Measurements from ENCODE around the gene NKX6-2. TPM values are rescaled to one million over a fixed set of nuclear protein-coding genes. Genes with fewer than 3 reads are reported as not detected.

NKX6-2 gene
- total RNA-seq, 1 donor = not detected

DNA sequence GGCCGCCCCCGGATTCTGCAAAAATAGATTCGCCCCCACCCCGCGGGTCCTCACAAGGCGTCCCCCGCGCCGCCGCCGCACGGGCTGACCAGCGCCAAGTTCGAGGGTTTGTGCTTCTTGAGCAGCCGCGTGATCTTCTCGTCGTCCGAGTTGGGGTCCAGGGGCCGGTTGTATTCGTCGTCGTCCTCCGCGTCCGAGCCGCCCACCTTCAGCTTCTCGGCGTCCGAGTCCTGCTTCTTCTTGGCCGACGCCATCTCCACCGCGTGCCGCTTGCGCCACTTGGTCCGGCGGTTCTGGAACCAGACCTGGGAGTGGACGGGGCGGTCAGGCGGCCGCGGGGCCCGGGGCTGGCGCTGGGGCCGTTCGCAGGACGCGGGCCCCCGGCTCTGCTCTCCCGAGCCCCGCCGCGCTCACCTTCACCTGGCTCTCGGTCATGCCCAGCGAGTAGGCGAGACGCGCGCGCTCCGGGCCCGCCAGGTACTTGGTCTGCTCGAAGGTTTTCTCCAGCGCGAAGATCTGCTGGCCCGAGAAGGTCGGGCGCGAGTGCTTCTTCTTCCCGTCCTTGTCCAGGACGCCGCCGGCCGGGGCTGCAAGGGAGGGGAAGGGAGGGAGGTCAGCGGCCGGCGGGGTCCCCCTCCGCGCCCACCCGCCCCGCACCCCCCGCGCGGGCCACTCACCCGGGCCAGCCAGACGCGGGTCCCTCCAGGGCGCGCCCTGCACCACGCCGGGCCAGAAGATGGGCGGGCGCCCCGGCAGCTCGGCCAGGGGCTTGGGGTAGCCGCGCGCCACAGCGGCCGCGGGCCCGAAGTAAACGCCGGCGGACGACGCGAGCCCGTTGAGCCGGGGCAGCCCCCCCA lies 853 bp downstream of the NKX6-2 start:
- peaks cover 56% of the 10 kb centered on the region for H3K27me3 ChIP-seq (ENCODE audit: insufficient read depth, low read length)
- no peaks in the 10 kb centered on the region for H4K20me1 ChIP-seq (ENCODE audit: insufficient read depth, low read length)
- TF ChIP-seq, protein P1, sequence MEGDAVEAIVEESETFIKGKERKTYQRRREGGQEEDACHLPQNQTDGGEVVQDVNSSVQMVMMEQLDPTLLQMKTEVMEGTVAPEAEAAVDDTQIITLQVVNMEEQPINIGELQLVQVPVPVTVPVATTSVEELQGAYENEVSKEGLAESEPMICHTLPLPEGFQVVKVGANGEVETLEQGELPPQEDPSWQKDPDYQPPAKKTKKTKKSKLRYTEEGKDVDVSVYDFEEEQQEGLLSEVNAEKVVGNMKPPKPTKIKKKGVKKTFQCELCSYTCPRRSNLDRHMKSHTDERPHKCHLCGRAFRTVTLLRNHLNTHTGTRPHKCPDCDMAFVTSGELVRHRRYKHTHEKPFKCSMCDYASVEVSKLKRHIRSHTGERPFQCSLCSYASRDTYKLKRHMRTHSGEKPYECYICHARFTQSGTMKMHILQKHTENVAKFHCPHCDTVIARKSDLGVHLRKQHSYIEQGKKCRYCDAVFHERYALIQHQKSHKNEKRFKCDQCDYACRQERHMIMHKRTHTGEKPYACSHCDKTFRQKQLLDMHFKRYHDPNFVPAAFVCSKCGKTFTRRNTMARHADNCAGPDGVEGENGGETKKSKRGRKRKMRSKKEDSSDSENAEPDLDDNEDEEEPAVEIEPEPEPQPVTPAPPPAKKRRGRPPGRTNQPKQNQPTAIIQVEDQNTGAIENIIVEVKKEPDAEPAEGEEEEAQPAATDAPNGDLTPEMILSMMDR (IDR thresholded peaks at IDR 0.05; ENCODE audit: extremely low read depth, low read depth, low read length) = no peak
- no peak overlapping the region for H3K4me2 ChIP-seq (ENCODE audit: insufficient read depth, low read length)
- H3K36me3 ChIP-seq (ENCODE audit: insufficient read depth, low read length) = peaks cover 4% of the 10 kb centered on the region
- no peaks in the 10 kb centered on the region for H3K4me1 ChIP-seq (ENCODE audit: insufficient read depth, low read length)
- no peak overlapping the region for H2AFZ ChIP-seq (ENCODE audit: low read length)
- H3K9me3 ChIP-seq (ENCODE audit: low read depth, low read length) = no peaks in the 10 kb centered on the region
- no peak overlapping the region for H3K4me3 ChIP-seq (ENCODE audit: insufficient read depth, low read length)
- no peaks in the 10 kb centered on the region for H3K79me2 ChIP-seq (ENCODE audit: insufficient read depth, low read length)
- DNase-seq (ENCODE audit: insufficient read length, low spot score, missing footprints) = peak; percentile 94
- no peak overlapping the region for H3K27ac ChIP-seq (ENCODE audit: low read depth, low read length)

DNA sequence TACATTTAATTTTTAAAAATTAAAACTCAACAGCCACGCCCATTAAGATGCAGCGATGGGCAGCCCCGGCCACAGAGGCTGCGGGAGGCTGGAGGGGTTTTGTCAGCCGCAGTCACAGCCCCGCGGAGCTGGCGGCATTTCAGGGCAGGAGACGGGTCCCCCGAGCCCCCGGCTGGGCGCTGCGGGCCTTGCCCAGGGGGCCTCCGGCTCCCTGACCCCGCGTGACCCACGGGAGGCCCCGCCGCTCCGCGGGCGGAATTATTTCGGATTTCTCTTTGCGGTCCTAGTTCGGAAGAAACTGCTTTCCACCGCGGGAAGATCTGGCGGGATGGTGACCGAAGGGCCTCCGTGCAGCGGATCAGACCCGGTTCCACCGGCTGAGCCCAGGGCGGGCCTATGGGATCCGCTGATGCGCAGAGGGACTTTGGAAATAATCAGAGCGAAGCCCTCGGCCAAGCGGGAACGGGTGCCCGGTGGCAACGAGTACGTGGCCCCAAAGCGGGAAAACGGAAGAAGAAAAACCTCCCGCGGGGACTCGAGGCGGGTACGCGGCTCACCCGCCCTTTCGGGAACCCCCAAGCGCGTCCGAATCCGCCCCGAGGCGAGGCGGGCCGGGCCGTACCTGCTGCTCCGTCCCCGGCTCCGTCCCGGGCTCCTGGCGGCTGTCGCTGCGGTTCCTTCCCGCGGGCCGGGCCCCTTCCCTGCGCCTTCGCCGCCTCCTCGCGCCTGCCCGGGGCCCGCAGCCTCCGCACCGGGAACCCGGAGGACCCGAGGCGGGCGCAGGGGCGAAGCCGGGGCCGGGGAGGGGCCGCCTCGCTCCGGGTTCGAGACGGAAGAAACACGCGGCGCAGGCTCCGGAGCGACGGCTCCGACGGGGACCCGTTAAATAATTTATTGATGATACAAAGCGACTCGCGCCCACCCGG lies 1.7 kb downstream of the NKX6-2 start:
- H3K36me3 ChIP-seq (ENCODE audit: insufficient read depth, low read length) = peaks cover 4% of the 10 kb centered on the region
- no peaks in the 10 kb centered on the region for H3K79me2 ChIP-seq (ENCODE audit: insufficient read depth, low read length)
- TF ChIP-seq, protein P1 (IDR thresholded peaks at IDR 0.05; ENCODE audit: extremely low read depth, low read depth, low read length) = no peak
- no peak overlapping the region for H3K4me2 ChIP-seq (ENCODE audit: insufficient read depth, low read length)
- no peaks in the 10 kb centered on the region for H3K9me3 ChIP-seq (ENCODE audit: low read depth, low read length)
- H3K27ac ChIP-seq (ENCODE audit: low read depth, low read length) = no peak overlapping the region
- H4K20me1 ChIP-seq (ENCODE audit: insufficient read depth, low read length) = no peaks in the 10 kb centered on the region
- DNase-seq (ENCODE audit: insufficient read length, low spot score, missing footprints) = peak; percentile 93
- H2AFZ ChIP-seq (ENCODE audit: low read length) = no peak overlapping the region
- peaks cover 47% of the 10 kb centered on the region for H3K27me3 ChIP-seq (ENCODE audit: insufficient read depth, low read length)
- no peak overlapping the region for H3K4me3 ChIP-seq (ENCODE audit: insufficient read depth, low read length)
- H3K4me1 ChIP-seq (ENCODE audit: insufficient read depth, low read length) = no peaks in the 10 kb centered on the region

- H3K27ac ChIP-seq (ENCODE audit: low read depth, low read length) = no peak overlapping the region
- peaks cover 4% of the 10 kb centered on the region for H3K36me3 ChIP-seq (ENCODE audit: insufficient read depth, low read length)
- DNase-seq (ENCODE audit: insufficient read length, low spot score, missing footprints) = no peak
- H3K27me3 ChIP-seq (ENCODE audit: insufficient read depth, low read length) = peaks cover 38% of the 10 kb centered on the region
- no peak overlapping the region for H2AFZ ChIP-seq (ENCODE audit: low read length)
- no peak overlapping the region for H3K4me3 ChIP-seq (ENCODE audit: insufficient read depth, low read length)
- no peaks in the 10 kb centered on the region for H3K9me3 ChIP-seq (ENCODE audit: low read depth, low read length)
- no peaks in the 10 kb centered on the region for H3K79me2 ChIP-seq (ENCODE audit: insufficient read depth, low read length)
- TF ChIP-seq, protein P1 (IDR thresholded peaks at IDR 0.05; ENCODE audit: extremely low read depth, low read depth, low read length) = no peak
- no peak overlapping the region for H3K4me2 ChIP-seq (ENCODE audit: insufficient read depth, low read length)
- no peaks in the 10 kb centered on the region for H3K4me1 ChIP-seq (ENCODE audit: insufficient read depth, low read length)
- H4K20me1 ChIP-seq (ENCODE audit: insufficient read depth, low read length) = no peaks in the 10 kb centered on the region
Measured at GRCh38 chr10:132783165-132783939, 2.6 kb downstream of the NKX6-2 start.
